ENCODE results near the gene BEX2.

DNA sequence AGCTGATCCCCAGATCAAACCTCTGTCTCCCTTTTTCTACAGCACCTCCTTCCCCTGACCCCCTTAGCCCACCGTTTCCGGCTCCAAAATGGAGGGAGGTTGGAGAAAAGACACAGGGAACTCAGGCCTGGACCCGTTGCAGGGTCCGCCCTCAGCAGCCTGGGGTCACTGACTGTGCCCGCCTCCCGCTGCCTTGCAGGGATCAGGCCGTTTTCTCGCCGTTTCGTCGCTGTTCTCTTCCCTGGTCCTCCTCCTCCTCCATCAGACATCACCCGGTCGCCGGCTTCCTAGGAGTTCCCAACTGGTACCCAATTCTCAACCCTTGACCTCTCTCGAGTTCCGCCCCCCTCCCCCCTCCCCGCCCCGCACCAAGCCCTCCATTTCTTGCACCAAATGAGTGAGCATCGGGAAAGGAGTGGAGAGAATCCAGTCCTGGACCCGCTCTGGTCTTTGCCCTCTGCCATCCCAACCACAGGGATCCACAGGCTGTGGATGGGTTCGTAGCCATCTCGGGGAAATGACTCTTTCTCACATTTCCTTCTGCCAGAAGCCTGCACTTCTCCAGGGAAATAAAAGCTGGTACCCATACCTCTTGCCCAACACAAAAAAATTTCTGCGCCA is 34.7 kb downstream of the BEX2 start:
- TF ChIP-seq POLR2A (IDR thresholded peaks at IDR 0.05; ENCODE audit: low read depth, low read length) (no peak), CHD1 (IDR thresholded peaks at IDR 0.05; ENCODE audit: low read depth, low read length) (no peak), CREB1 (IDR thresholded peaks at IDR 0.05; ENCODE audit: low read depth) (no peak), FOXM1 (IDR thresholded peaks at IDR 0.05; ENCODE audit: low read depth, low read length) (no peak), SMC3 (IDR thresholded peaks at IDR 0.05; ENCODE audit: borderline replicate concordance, low read length) (no peak), NFIC (IDR thresholded peaks at IDR 0.05; ENCODE audit: low read depth, low read length) (no peak), CEBPB (IDR thresholded peaks at IDR 0.05; ENCODE audit: borderline replicate concordance in 1 of 2, low read depth in 2 of 2, low read length in 2 of 2) (no peak), SIN3A (IDR thresholded peaks at IDR 0.05; ENCODE audit: low read depth, low read length) (no peak)
- TF ChIP-seq, protein P1, sequence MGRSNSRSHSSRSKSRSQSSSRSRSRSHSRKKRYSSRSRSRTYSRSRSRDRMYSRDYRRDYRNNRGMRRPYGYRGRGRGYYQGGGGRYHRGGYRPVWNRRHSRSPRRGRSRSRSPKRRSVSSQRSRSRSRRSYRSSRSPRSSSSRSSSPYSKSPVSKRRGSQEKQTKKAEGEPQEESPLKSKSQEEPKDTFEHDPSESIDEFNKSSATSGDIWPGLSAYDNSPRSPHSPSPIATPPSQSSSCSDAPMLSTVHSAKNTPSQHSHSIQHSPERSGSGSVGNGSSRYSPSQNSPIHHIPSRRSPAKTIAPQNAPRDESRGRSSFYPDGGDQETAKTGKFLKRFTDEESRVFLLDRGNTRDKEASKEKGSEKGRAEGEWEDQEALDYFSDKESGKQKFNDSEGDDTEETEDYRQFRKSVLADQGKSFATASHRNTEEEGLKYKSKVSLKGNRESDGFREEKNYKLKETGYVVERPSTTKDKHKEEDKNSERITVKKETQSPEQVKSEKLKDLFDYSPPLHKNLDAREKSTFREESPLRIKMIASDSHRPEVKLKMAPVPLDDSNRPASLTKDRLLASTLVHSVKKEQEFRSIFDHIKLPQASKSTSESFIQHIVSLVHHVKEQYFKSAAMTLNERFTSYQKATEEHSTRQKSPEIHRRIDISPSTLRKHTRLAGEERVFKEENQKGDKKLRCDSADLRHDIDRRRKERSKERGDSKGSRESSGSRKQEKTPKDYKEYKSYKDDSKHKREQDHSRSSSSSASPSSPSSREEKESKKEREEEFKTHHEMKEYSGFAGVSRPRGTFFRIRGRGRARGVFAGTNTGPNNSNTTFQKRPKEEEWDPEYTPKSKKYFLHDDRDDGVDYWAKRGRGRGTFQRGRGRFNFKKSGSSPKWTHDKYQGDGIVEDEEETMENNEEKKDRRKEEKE (IDR thresholded peaks at IDR 0.05): no peak
- TF ChIP-seq, protein P2, sequence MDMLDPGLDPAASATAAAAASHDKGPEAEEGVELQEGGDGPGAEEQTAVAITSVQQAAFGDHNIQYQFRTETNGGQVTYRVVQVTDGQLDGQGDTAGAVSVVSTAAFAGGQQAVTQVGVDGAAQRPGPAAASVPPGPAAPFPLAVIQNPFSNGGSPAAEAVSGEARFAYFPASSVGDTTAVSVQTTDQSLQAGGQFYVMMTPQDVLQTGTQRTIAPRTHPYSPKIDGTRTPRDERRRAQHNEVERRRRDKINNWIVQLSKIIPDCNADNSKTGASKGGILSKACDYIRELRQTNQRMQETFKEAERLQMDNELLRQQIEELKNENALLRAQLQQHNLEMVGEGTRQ (IDR thresholded peaks at IDR 0.05; ENCODE audit: borderline replicate concordance, low read depth, low read length): no peak
- TF ChIP-seq, protein P3, sequence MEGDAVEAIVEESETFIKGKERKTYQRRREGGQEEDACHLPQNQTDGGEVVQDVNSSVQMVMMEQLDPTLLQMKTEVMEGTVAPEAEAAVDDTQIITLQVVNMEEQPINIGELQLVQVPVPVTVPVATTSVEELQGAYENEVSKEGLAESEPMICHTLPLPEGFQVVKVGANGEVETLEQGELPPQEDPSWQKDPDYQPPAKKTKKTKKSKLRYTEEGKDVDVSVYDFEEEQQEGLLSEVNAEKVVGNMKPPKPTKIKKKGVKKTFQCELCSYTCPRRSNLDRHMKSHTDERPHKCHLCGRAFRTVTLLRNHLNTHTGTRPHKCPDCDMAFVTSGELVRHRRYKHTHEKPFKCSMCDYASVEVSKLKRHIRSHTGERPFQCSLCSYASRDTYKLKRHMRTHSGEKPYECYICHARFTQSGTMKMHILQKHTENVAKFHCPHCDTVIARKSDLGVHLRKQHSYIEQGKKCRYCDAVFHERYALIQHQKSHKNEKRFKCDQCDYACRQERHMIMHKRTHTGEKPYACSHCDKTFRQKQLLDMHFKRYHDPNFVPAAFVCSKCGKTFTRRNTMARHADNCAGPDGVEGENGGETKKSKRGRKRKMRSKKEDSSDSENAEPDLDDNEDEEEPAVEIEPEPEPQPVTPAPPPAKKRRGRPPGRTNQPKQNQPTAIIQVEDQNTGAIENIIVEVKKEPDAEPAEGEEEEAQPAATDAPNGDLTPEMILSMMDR (IDR thresholded peaks at IDR 0.05 in 2 of 3, conservative IDR thresholded peaks at IDR 0.05 in 1 of 3; ENCODE audit: control insufficient read depth in 2 of 3, extremely low read depth in 1 of 3, insufficient read depth in 1 of 3, low read depth in 3 of 3, low read length in 3 of 3): no peak
